Caco-2 (cell line): Measurements from ENCODE around the gene SCAND1. TPM values are rescaled to one million over a fixed set of nuclear protein-coding genes. Genes with fewer than 3 reads are reported as not detected.
A peak's percentile ranks its signal among the peaks of the same experiment; 100 is the strongest.
"Not testable (repeated sequence)": the region's sequence is repeated elsewhere in the genome, so short reads cannot be mapped to it uniquely, and the experiment has no call there.

Experiments
- BruUV-seq: library from RNA; stranded (reverse); fragments of 400-500 nt; replicated peaks from 2 replicates; lab custom pipeline; 2021; lab: Mats Ljungman, UMichigan
- CTCF ChIA-PET: fragments of 300-600 bp; sonication (Branson Sonifier 250); formaldehyde crosslinking; loops from one replicate; lab custom pipeline; 2022; ENCODE audit warnings: antibody characterized with exemption; lab: Charles Lee
- POLR2A ChIA-PET: fragments of 300-600 bp; sonication (Branson Sonifier 250); formaldehyde crosslinking; loops from one replicate; lab custom pipeline; 2022; ENCODE audit warnings: antibody characterized with exemption; lab: Charles Lee
- DNase-seq, 2 experiments: peaks; one replicate each; pipeline versions ENCODE4 v3.0.0 to v3.0.0-alpha.2; 2020 to 2022
- H3K27me3 ChIP-seq: replicated peaks from 2 replicates; pipeline ENCODE4 v1.6.0; 2011; ENCODE audit warnings: low read length; ENCODE audit not compliant: control insufficient read depth, insufficient read depth
- H3K36me3 ChIP-seq: 2 replicates; pipeline ENCODE4 v1.5.1; 2011; ENCODE audit warnings: low read length; ENCODE audit not compliant: control insufficient read depth, insufficient read depth
- H3K4me1 ChIP-seq: fragments of 250-450 bp; sonication (Bioruptor Pico); 2 replicates; pipeline ENCODE4 v1.5.1; 2020; ENCODE audit warnings: mild to moderate bottlenecking
- H3K4me3 ChIP-seq: 2 replicates; pipeline ENCODE4 v1.5.1; 2011; ENCODE audit warnings: low read depth, mild to moderate bottlenecking, control low read depth, low read length
- H3K9me3 ChIP-seq: fragments of 250-450 bp; sonication (Bioruptor Pico); 2 replicates; pipeline ENCODE4 v1.5.1; 2020; ENCODE audit warnings: mild to moderate bottlenecking, moderate library complexity
- H3K27ac Mint-ChIP-seq: one replicate; pipeline ENCODE4 v1.8.0; 2022; ENCODE audit warnings: mixed read lengths; ENCODE audit not compliant: unreplicated experiment
- H3K27me3 Mint-ChIP-seq: one replicate; pipeline ENCODE4 v1.8.0; 2022; ENCODE audit warnings: mixed read lengths; ENCODE audit not compliant: insufficient read depth, unreplicated experiment
- H3K36me3 Mint-ChIP-seq: one replicate; pipeline ENCODE4 v1.8.0; 2022; ENCODE audit warnings: mild to moderate bottlenecking, mixed read lengths; ENCODE audit not compliant: insufficient read depth, unreplicated experiment
- H3K4me1 Mint-ChIP-seq: one replicate; pipeline ENCODE4 v1.8.0; 2022; ENCODE audit warnings: low read depth, mixed read lengths; ENCODE audit not compliant: unreplicated experiment
- H3K4me3 Mint-ChIP-seq: one replicate; pipeline ENCODE4 v1.8.0; 2022; ENCODE audit warnings: mild to moderate bottlenecking, moderate library complexity, mixed read lengths; ENCODE audit not compliant: unreplicated experiment
- H3K9me3 Mint-ChIP-seq: one replicate; pipeline ENCODE4 v1.8.0; 2022; ENCODE audit warnings: mixed read lengths; ENCODE audit not compliant: unreplicated experiment
- intact Hi-C: fragments of 100-400 bp; cut with micrococcal nuclease; formaldehyde crosslinking; loops from one replicate; pipeline ENCODE4 v1.10.0; 2022; ENCODE audit not compliant: unreplicated experiment
- total RNA-seq: library from RNA; stranded (reverse); gene quantifications from 2 replicates; pipeline ENCODE4 v1.2.3, GENCODE V29; 2022
- TF ChIP-seq, protein P1 (sequence below), 2 experiments: fragments of 200-600 bp in 1 of 2; IDR thresholded peaks; 1 replicate in 1 of 2; 2 replicates in 1 of 2; pipeline versions ENCODE4 v1.5.1 to v1.8.0; 2011 to 2022; ENCODE audit warnings: antibody characterized with exemption in 1 of 2, control low read depth in 1 of 2, inconsistent platforms in 1 of 2, low read depth in 1 of 2, low read length in 1 of 2, mild to moderate bottlenecking in 1 of 2, moderate library complexity in 1 of 2; ENCODE audit not compliant: insufficient read depth in 1 of 2, severe bottlenecking in 1 of 2, unreplicated experiment in 1 of 2

SCAND1 gene
- total RNA-seq, 1 experiment from 2014 or later, result 129 TPM

DNA sequence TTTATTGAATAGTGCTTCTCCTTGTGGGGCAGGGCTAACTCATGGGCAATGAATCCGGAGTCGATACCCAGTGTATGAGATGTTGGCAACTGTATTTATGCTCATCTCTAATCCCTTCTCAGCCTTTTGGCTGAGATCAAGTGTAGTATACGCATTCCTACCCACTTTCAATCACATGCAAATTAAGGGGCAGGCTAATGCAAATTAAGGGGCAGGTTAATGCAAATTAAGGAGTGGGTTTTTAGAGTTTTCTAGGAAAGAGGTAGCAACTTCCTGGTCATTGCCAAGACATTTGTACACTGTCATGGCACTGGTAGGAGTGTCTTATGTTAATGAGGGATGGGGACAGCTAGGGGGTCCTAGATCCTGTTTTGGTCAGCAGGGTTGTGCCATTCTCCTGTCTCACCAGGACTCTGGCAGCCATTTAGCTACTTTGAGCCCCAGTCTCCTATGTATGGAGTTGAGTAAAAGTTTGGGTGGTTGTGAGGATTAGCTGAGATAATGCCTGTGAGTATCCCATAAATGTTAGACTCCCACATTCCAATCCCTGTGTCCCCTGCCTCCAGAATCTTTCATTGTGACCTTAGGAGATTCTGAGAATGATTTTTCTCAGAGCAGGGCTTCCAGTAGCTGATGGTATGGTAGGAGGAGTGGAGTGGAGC lies 13.8 kb upstream of the SCAND1 start, which contains the start of gene CNBD2:
Gene CNBD2 (plus strand): TSS at position 612 of the 662 bp plus-strand sequence. CDS start 173 bp downstream, outside the sequence.
- Mint-ChIP-seq H3K27ac (peak within 1 kb of the TSS; percentile 1), H3K36me3 (no peaks in the 10 kb centered on the region), H3K9me3 (peaks cover 8% of the 10 kb centered on the region), H3K4me1 (peaks cover 22% of the 10 kb centered on the region), H3K4me3 (no peak within 1 kb of the TSS), H3K27me3 (no peaks in the 10 kb centered on the region)
- BruUV-seq, result no TSS peak
- H3K27me3 ChIP-seq, result no peaks in the 10 kb centered on the region
- TF ChIP-seq, protein P1, sequence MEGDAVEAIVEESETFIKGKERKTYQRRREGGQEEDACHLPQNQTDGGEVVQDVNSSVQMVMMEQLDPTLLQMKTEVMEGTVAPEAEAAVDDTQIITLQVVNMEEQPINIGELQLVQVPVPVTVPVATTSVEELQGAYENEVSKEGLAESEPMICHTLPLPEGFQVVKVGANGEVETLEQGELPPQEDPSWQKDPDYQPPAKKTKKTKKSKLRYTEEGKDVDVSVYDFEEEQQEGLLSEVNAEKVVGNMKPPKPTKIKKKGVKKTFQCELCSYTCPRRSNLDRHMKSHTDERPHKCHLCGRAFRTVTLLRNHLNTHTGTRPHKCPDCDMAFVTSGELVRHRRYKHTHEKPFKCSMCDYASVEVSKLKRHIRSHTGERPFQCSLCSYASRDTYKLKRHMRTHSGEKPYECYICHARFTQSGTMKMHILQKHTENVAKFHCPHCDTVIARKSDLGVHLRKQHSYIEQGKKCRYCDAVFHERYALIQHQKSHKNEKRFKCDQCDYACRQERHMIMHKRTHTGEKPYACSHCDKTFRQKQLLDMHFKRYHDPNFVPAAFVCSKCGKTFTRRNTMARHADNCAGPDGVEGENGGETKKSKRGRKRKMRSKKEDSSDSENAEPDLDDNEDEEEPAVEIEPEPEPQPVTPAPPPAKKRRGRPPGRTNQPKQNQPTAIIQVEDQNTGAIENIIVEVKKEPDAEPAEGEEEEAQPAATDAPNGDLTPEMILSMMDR (IDR thresholded peaks at IDR 0.05; ENCODE audit: insufficient read depth in 1 of 2, low read depth in 1 of 2, low read length in 1 of 2, severe bottlenecking in 1 of 2, unreplicated experiment in 1 of 2), result no peak
- CTCF ChIA-PET, result interaction anchor here (0.6 to 3.5 kb wide), 5 partner anchors 13 to 171 kb away, joined by 6 to 17 read pairs (median 9); partner anchors contain the start of gene SCAND1
- intact Hi-C loops, result loop anchor here (1.0 kb wide), 1 partner anchor 14 kb away; the partner anchor contains the start of gene SCAND1
- POLR2A ChIA-PET, result interaction anchor here (1.5 kb wide), 1 partner anchor 14 kb away, joined by 8 read pairs; the partner anchor contains the start of gene SCAND1
- H3K4me3 ChIP-seq, result no peak within 1 kb of the TSS
- no peaks in the 10 kb centered on the region for H3K36me3 ChIP-seq
- peaks cover 11% of the 10 kb centered on the region; the same call in 1 of the 2 replicates for H3K9me3 ChIP-seq
- H3K4me1 ChIP-seq, result peaks cover 16% of the 10 kb centered on the region
- no peak for DNase-seq

DNA sequence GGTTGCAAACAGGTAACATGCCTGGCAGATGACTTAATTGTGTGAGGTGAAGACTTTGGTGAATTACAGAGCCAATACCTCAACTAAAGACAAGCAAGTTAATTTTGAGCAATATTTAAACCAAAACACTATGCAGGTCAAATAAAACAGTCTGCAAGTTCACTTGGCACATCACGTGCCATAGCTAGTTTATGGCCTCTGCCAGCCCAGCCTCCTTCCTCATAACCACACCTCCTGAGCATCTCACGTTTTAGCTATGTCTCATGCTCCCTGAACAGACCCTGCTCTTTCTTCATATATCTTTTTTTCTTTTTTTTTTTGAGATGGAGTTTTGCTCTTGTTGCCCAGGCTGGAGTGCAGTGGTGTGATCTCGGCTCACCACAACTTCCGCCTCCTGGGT lies 9.6 kb upstream of the SCAND1 start:
- no peaks in the 10 kb centered on the region for H3K27me3 ChIP-seq
- TF ChIP-seq, protein P1 (IDR thresholded peaks at IDR 0.05; ENCODE audit: insufficient read depth in 1 of 2, low read depth in 1 of 2, low read length in 1 of 2, severe bottlenecking in 1 of 2, unreplicated experiment in 1 of 2), result no peak
- no peak for DNase-seq
- H3K4me1 ChIP-seq, result peaks cover 7% of the 10 kb centered on the region
- Mint-ChIP-seq H3K27ac (no peak overlapping the region), H3K4me1 (peaks cover 20% of the 10 kb centered on the region), H3K27me3 (peaks cover 5% of the 10 kb centered on the region), H3K36me3 (no peaks in the 10 kb centered on the region), H3K9me3 (peaks cover 10% of the 10 kb centered on the region), H3K4me3 (no peak overlapping the region)
- H3K9me3 ChIP-seq, result peaks cover 6% of the 10 kb centered on the region; the same call in 1 of the 2 replicates
- no TSS peak for BruUV-seq
- CTCF ChIA-PET, result interaction anchor here (2.9 kb wide), 1 partner anchor 9 kb away, joined by 15 read pairs; the partner anchor contains the start of gene SCAND1
- no peak overlapping the region for H3K4me3 ChIP-seq
- intact Hi-C loops, result no loop called here
- H3K36me3 ChIP-seq, result no peaks in the 10 kb centered on the region
- POLR2A ChIA-PET, result no interaction called here

- H3K4me3 Mint-ChIP-seq, H3K36me3 Mint-ChIP-seq, DNase-seq, H3K36me3 ChIP-seq, CTCF ChIA-PET, H3K27me3 ChIP-seq, H3K9me3 ChIP-seq, BruUV-seq, H3K4me3 ChIP-seq, H3K27me3 Mint-ChIP-seq, H3K27ac Mint-ChIP-seq, POLR2A ChIA-PET, H3K4me1 ChIP-seq, H3K4me1 Mint-ChIP-seq: not testable (repeated sequence)
- H3K9me3 Mint-ChIP-seq, result peaks cover 13% of the 10 kb centered on the region
- intact Hi-C loops, result loop anchor here (10.0 kb wide), 1 partner anchor 494 kb away; no protein-coding TSS in a partner anchor
Measured at GRCh38 chr20:35959291-35959690, 5.0 kb upstream of the SCAND1 start.
